Measurements from ENCODE around the gene MYO18A.

DNA sequence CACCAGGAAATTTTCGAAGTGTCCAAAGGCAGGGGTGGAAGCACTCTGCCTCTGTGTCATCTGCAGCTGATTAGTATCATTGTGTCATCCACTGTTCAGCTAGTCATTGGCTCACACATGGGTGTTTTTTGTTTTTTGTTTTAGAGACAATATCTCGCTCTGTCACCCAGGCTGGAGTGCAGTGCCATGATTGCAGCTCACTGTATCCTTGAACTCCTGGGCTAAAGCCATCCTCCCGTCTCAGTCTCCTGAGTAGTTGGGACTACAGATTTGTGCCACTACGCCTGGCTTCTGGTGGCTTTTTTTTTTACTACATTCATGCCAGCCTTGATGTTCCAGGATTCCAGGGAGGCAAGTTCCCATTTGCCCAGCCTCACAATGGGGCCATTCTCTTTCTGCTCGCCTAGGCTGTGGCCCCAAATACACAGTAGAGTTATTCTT lies 32.5 kb upstream of the MYO18A start:
- TF ChIP-seq, protein P1, sequence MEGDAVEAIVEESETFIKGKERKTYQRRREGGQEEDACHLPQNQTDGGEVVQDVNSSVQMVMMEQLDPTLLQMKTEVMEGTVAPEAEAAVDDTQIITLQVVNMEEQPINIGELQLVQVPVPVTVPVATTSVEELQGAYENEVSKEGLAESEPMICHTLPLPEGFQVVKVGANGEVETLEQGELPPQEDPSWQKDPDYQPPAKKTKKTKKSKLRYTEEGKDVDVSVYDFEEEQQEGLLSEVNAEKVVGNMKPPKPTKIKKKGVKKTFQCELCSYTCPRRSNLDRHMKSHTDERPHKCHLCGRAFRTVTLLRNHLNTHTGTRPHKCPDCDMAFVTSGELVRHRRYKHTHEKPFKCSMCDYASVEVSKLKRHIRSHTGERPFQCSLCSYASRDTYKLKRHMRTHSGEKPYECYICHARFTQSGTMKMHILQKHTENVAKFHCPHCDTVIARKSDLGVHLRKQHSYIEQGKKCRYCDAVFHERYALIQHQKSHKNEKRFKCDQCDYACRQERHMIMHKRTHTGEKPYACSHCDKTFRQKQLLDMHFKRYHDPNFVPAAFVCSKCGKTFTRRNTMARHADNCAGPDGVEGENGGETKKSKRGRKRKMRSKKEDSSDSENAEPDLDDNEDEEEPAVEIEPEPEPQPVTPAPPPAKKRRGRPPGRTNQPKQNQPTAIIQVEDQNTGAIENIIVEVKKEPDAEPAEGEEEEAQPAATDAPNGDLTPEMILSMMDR (IDR thresholded peaks at IDR 0.05) = no peak
- no peak for TF ChIP-seq POLR2A (IDR thresholded peaks at IDR 0.05)
- TF ChIP-seq POLR2AphosphoS5 (IDR thresholded peaks at IDR 0.05) = no peak

Measured in prostate gland (tissue), 2 donors.